Measurements from ENCODE around the gene BAD.
A peak's percentile ranks its signal among the peaks of the same experiment; 100 is the strongest.
"Not testable (repeated sequence)": the region's sequence is repeated elsewhere in the genome, so short reads cannot be mapped to it uniquely, and the experiment has no call there.

BAD gene

GRCh38 chr11:64284048-64284961, at the start of gene BAD:
BAD (minus strand) TSS chr11:64284665; CDS start chr11:64284368, 297 bp downstream.
- DNase-seq, result peak; percentile 89

GRCh38 chr11:64333556-64333955, 49.1 kb upstream of the BAD start:
- no peak for DNase-seq

GRCh38 chr11:64331569-64332371, 47.3 kb upstream of the BAD start:
- DNase-seq, result peak; percentile 92

GRCh38 chr11:64330888-64331287, 46.4 kb upstream of the BAD start:
- DNase-seq, result no peak

- DNase-seq, result no peak
Measured at GRCh38 chr11:64327993-64328392, 43.5 kb upstream of the BAD start.

GRCh38 chr11:64327375-64327774, 42.9 kb upstream of the BAD start:
- no peak for DNase-seq

- DNase-seq, result no peak
Measured at GRCh38 chr11:64324692-64325469, 40.4 kb upstream of the BAD start.

GRCh38 chr11:64323984-64324383, 39.5 kb upstream of the BAD start:
- not testable (repeated sequence) for DNase-seq

- no peak for DNase-seq
Measured at GRCh38 chr11:64323373-64323772, 38.9 kb upstream of the BAD start.

GRCh38 chr11:64322925-64323260, 38.4 kb upstream of the BAD start:
- DNase-seq, result no peak

GRCh38 chr11:64321533-64321932, 37.1 kb upstream of the BAD start:
- DNase-seq, result no peak

- no peak for DNase-seq
Measured at GRCh38 chr11:64321026-64321425, 36.6 kb upstream of the BAD start.

- DNase-seq, result no peak
Measured at GRCh38 chr11:64320556-64320955, 36.1 kb upstream of the BAD start.

- no peak for DNase-seq
Measured at GRCh38 chr11:64318766-64319761, 34.6 kb upstream of the BAD start.

GRCh38 chr11:64317961-64318765, 33.7 kb upstream of the BAD start, which contains the start of gene PRDX5:
PRDX5 (plus strand) TSS chr11:64318121; CDS start chr11:64318216, 95 bp downstream.
- peak; percentile 97 for DNase-seq

GRCh38 chr11:64317325-64317960, 33.0 kb upstream of the BAD start, which contains the start of gene TRMT112:
TRMT112 (minus strand) TSS chr11:64317559; CDS start chr11:64317526, 33 bp downstream.
- DNase-seq, result peak; percentile 97

GRCh38 chr11:64316672-64317324, 32.3 kb upstream of the BAD start:
- peak; percentile 46 for DNase-seq

- not testable (repeated sequence) for DNase-seq
Measured at GRCh38 chr11:64315667-64316526, 31.4 kb upstream of the BAD start.
